ENCODE data around the gene GYS1.

Gene GYS1

GRCh38 chr19:49017666-49018351 is 24.7 kb upstream of the GYS1 start:
- DNase-seq: no peak

DNA sequence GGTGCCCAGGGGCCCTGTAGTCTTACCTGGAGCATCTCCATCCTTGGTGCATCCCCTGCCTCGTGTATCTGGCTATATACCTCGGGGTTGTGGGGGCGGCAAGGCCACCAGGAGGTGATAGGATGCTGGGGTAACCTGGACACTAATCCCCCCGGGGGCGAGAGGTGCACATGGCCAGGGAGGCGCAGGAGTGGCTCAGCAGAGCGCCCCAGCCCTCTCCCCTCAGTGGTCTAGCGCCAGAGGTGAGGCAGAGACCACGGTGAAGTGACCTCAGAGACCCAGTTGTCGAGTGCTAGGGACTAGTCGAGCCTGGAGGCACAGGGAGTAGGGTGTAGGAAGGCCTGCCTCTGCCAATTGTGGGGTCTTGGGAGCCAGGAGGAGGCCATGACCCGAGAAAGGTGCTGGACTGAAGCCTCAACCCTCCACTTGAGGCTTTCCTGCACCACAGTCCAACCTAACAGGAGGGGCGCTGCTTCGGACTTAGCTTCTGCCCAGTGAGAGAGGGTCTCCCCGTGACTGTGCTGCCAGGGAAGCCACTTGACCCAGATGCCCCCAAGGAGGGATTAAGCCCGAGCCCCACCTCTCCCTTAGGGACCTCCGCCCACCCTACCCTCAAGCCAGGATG is 24.0 kb upstream of the GYS1 start, which contains the start of gene LHB:
Gene LHB (minus strand): TSS at position 51 of the 625 bp plus-strand sequence. CDS start 10 bp downstream, at position 41.
- no peak for DNase-seq

DNA sequence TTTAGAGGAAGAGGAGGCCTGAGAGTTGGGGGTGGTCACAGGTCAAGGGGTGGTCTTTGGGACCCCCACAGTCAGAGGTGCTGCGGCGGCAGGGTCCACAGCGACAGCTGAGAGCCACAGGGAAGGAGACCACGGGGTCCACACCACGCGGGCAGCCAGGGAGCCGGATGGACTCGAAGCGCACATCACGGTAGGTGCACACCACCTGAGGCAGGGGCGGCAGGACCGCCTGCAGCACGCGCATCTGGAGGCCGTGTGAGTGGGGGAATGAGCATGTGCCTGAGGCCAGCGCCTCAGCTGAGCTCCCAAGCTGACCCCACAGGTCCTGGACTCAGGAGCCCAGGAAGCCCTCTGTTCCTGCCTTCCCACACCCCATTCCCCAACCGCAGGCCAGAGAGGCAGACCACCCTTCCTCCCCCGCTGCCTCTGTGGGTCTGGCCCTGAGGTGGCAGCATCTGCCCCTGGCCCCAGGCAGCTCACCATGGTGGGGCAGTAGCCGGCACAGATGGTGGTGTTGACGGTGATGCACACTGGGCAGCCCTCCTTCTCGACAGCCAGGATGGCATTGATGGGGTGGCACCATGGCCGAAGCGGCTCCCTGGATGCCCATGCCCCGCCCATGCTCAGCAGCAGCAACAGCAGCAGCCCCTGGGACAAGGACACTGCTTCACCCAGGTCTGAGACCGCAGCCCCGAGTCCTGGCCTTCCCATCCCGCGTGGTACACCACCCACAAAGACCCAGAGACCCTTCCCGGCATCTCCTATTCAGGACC is 23.1 kb upstream of the GYS1 start:
- no peak for DNase-seq

DNA sequence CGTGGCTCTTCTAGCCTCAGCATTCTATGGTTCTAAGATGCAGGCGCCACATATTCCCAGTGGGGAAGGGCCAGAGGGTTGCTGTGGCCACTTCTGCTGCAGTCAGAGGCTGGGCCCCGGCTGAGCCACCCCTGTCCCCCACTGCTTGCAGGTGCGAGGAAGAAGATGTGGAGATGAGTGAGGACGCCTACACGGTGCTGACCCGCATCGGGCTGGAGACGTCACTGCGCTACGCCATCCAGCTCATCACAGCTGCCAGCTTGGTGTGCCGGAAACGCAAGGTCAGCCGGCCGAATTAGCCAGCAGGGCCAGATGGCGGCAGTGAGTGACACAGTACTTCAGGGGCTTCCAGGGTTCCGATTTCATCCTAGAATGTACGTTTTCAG is 21.8 kb upstream of the GYS1 start:
- DNase-seq: no peak

DNA sequence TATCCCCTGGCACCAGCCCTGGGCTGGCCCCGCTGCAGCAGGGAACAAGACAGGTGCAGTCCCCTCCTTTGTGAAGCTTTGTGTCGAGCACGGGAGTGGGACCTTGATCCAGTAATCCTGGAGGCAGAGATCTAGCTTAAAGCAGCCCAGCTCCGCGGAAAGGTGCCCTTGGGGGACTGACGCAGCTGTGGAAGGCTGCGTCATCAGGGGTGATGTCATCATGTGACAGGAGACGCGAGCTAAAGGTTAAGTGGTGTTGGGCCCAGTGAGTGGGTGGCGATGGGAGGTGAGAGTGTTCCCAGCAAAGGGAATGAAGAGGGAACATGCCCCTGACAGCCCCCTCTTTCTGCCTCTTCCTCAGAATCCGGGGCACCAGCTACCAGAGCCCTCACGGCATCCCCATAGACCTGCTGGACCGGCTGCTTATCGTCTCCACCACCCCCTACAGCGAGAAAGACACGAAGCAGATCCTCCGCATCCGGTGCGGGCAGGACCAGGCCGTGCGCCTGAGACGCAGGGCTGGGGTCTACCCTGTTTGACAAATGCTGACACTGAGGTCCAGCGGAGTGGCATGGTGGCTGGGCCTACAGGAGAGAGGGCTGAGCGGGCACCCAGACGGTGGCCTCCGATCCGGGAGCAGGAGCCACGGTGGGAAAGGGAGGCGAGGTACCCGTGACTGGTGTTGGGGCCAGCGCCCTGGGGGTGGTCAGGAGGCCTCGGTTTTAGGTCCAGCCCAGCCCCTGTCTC is 21.2 kb upstream of the GYS1 start:
- no peak for DNase-seq

DNA sequence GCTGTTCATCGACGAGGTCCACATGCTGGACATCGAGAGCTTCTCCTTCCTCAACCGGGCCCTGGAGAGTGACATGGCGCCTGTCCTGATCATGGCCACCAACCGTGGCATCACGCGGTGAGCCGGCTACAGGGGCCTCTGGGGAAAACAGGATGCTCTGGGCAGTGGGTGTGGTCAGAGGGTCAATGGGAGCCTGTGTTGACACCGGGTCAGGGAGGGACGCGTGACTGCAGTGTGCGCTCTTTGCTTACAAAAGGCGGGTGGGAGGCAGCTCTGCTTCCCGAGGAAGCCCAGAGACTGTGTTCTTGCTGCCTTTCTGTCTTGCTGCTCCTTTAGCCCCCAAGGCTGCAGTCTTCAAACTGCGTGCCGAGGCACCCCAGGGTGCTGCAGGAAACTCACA is 18.1 kb upstream of the GYS1 start:
- no peak for DNase-seq

GRCh38 chr19:49010453-49010852 is 17.3 kb upstream of the GYS1 start:
- DNase-seq: no peak

- no peak for DNase-seq
Measured at GRCh38 chr19:49009828-49010227, 16.7 kb upstream of the GYS1 start.

- DNase-seq: no peak
Measured at GRCh38 chr19:49006905-49007304, 13.8 kb upstream of the GYS1 start.

GRCh38 chr19:49004964-49005614 is 12.0 kb upstream of the GYS1 start:
- DNase-seq: no peak

GRCh38 chr19:49004133-49004532 is 11.0 kb upstream of the GYS1 start:
- DNase-seq: no peak

GRCh38 chr19:48999481-49000325 is 6.6 kb upstream of the GYS1 start:
- no peak for DNase-seq

DNA sequence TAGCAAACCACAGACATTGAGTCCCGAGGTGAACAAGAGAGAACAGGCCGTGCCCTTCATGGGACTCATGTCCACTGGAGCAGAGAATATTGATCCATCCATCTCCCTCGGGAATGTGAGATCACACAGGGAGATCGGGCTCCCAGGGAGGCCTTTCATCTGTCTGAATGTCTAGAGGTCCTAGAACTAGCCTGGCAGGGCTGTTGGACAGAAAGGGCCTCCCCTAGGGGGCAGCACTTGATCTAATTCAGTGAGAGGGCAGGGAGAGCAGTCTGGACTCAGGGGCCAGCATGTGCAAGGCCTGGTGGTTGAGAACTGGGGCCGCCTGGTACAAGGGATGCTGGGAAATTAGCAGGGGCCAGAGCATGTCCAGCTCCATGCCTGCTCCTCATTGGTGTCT is 4.9 kb upstream of the GYS1 start:
- DNase-seq: peak; percentile 54

GRCh38 chr19:48994035-48994386 is 902 bp upstream of the GYS1 start:
- DNase-seq: no peak

DNA sequence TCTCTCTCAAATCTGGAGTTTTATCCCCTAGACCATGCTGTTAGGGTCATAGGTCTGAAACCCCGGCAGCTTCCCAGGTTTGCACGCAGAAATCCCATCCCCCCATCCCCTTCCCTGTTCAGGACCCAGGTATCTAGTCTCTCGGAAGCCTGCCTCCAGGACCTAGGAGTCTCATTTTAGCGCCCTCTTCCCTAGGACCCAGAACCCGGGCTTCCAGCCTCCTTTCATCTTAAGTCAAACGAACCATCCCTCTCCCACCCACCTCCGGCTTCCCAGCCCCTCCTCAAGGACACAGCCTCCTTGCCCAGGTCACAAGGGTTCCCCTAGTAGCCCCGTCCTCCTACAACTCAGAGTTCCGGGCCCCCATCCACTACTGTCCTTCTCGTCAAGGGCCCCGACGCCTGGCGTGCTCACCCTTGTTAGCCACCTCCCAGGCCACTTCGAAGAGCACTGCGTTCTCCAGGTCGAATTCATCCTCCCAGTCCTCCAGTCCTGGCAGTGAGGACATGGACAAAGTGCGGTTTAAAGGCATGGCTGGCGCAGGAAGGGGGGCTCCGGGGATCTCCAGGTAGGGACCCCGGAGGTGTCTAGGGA is 431 bp downstream of the GYS1 start:
- DNase-seq: peak; percentile 51

GRCh38 chr19:48991873-48992580 is 1.1 kb downstream of the GYS1 start:
- DNase-seq: no peak

GRCh38 chr19:48991011-48991609 is 2.0 kb downstream of the GYS1 start:
- DNase-seq: no peak

- no peak for DNase-seq
Measured at GRCh38 chr19:48990400-48990799, 2.7 kb downstream of the GYS1 start.

DNA sequence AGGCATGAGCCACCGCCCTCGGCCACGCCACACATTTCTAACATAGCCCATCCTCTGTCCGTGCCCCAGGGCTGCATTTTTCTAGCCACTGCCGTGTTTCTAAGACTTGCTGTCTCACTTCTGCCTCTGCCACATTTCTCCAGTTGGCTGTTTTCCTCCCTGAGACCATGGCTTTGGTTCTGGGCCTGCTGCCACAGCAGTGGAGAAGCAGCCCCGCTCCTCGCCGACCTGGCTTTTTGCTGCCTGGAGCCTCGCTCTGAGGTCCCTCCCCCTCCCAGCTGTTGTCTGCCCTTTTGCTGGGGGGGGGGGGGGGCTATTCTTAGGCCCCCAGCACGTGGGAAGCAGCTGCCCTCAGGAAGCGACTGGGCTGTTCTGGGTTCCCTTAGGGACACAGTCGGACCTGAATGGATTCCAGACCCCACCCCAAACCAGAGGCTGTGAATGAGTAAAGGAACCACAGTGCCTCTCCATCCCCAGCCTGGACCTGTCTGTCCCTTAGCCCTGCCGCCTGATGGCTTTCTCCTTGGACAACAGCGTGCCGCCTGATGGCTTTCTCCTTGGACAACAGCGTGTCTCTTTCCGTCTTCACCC is 3.3 kb downstream of the GYS1 start:
- no peak for DNase-seq

DNA sequence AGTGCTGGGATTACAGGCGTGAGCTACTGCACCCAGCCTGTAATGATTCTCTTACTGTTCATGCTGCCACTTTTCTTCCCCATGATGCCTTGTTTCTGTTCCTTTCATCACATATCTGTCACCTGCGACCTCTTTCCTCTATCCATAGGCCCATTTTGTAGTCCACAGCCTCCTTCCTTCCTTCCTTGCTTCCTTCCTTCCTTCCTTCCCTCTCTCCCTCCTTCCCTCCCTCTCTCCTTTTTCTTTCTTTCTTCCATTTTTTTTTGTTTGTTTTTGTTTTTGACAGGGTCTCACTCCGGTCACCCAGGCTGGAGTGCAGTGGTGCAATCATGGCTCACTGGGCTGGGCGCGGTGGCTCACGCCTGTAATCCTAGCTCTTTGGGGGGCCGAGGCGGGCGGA is 4.2 kb downstream of the GYS1 start:
- no peak for DNase-seq
